ENCODE data around the gene GASK1A.
A peak's percentile ranks its signal among the peaks of the same experiment; 100 is the strongest.

DNA sequence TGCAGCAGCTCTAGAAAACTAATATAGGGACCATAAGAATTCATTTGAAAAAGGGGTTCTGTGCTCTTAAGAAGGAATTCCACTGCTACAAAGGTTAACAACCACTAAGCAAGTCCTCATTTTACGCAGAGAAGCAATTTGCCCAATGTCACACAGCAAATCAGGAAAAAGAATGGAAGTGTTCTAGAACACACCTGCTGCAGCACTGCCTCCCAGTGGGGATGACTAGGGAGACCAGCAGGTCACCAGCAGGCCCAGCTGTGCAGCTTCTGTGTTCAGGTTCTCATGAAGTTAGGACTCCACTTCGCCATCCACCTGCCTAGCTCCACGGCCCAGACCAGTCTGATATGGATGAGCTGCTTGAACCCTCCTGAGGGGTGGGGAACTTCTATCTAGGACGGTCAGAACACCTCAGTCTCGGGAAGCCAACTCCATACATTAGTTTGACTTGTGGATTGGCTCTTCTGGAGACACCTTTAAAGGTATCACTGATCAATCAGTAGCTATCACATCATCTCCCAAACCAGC lies 108.2 kb downstream of the GASK1A start:
- no peak for TF ChIP-seq EZH2phosphoT487 (IDR thresholded peaks at IDR 0.05; ENCODE audit: low read depth)
- TF ChIP-seq, protein P1, sequence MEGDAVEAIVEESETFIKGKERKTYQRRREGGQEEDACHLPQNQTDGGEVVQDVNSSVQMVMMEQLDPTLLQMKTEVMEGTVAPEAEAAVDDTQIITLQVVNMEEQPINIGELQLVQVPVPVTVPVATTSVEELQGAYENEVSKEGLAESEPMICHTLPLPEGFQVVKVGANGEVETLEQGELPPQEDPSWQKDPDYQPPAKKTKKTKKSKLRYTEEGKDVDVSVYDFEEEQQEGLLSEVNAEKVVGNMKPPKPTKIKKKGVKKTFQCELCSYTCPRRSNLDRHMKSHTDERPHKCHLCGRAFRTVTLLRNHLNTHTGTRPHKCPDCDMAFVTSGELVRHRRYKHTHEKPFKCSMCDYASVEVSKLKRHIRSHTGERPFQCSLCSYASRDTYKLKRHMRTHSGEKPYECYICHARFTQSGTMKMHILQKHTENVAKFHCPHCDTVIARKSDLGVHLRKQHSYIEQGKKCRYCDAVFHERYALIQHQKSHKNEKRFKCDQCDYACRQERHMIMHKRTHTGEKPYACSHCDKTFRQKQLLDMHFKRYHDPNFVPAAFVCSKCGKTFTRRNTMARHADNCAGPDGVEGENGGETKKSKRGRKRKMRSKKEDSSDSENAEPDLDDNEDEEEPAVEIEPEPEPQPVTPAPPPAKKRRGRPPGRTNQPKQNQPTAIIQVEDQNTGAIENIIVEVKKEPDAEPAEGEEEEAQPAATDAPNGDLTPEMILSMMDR (IDR thresholded peaks at IDR 0.05; ENCODE audit: low read depth, low read length), result peak; percentile 59

Data from OCI-LY3 (cell line).